Progenitor cell of endocrine pancreas (in vitro differentiated cells): ENCODE measurements around the gene SIRT7. TPM values are rescaled to one million over a fixed set of nuclear protein-coding genes. Genes with fewer than 3 reads are reported as not detected.

Experiments
- DNase-seq: peaks from one replicate; pipeline ENCODE4 v3.0.0; 2021; ENCODE audit warnings: low spot score; ENCODE audit not compliant: unreplicated experiment
- H3K27ac Mint-ChIP-seq: 2 replicates; pipeline ENCODE4 v1.8.0; 2021; ENCODE audit warnings: mild to moderate bottlenecking, moderate library complexity, mixed read lengths
- H3K27me3 Mint-ChIP-seq: 2 replicates; pipeline ENCODE4 v1.8.0; 2021; ENCODE audit warnings: mixed read lengths
- H3K36me3 Mint-ChIP-seq: 2 replicates; pipeline ENCODE4 v1.8.0; 2022; ENCODE audit warnings: mixed read lengths; ENCODE audit not compliant: insufficient read depth
- H3K4me1 Mint-ChIP-seq: 2 replicates; pipeline ENCODE4 v1.8.0; 2021; ENCODE audit warnings: low read depth, mixed read lengths
- H3K4me3 Mint-ChIP-seq: 2 replicates; pipeline ENCODE4 v1.8.0; 2021; ENCODE audit warnings: low read depth, mild to moderate bottlenecking, moderate library complexity, mixed read lengths
- H3K9me3 Mint-ChIP-seq: 2 replicates; pipeline ENCODE4 v1.8.0; 2021; ENCODE audit warnings: low read depth, mixed read lengths
- CTCF ChIP-seq: fragments of 200-600 bp; sonication (generic); IDR thresholded peaks from one replicate; pipeline ENCODE4 v1.5.0; 2021; ENCODE audit warnings: antibody characterized with exemption, mild to moderate bottlenecking; ENCODE audit not compliant: unreplicated experiment
- total RNA-seq: library from RNA; stranded (reverse); gene quantifications from 2 replicates; pipeline ENCODE4 v1.2.1, GENCODE V29; 2021

The SIRT7 gene
- total RNA-seq, 1 donor from 2014 or later, result 34.0 TPM

DNA sequence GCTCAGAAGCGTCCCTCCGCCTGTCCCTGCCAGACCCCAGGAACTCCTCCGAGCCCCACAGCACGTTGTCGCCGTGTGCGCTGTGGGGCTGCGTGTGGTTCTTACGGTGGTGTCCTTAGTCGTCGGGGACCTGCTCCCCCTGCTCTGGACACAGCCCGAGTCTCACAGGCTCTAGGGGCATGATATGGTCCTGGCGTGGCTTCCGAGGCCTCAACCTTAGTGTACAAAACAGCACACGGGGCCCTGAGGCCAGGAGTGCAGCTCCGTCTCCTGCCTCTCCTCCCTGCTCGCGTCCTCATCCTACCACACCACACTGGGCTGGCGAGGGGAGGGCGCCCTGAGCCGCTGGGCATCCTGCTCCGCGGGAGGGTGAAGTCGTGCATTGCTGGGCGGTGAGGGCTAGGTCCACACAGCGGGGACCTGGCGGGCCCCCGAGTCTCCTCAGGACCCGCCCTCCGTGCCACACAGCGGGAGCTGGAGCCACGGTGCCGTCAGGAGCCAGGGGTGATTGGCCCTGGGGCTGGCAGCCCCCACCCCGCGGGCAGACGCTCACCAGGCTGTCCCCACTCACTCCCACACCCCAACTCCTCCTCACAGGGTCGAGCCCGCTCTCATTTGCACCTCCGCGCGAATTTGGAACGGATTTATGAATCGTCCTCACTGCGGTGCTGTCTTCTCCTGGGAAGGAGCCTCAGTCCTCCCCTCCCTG is 10.7 kb upstream of the SIRT7 start:
- no peak for DNase-seq
- Mint-ChIP-seq H3K27ac (no peak overlapping the region), H3K4me3 (peak overlapping the region; percentile 60), H3K36me3 (no peaks in the 10 kb centered on the region), H3K4me1 (peaks cover 18% of the 10 kb centered on the region), H3K9me3 (no peaks in the 10 kb centered on the region), H3K27me3 (peaks cover 3% of the 10 kb centered on the region)
- no peak for TF ChIP-seq CTCF

DNA sequence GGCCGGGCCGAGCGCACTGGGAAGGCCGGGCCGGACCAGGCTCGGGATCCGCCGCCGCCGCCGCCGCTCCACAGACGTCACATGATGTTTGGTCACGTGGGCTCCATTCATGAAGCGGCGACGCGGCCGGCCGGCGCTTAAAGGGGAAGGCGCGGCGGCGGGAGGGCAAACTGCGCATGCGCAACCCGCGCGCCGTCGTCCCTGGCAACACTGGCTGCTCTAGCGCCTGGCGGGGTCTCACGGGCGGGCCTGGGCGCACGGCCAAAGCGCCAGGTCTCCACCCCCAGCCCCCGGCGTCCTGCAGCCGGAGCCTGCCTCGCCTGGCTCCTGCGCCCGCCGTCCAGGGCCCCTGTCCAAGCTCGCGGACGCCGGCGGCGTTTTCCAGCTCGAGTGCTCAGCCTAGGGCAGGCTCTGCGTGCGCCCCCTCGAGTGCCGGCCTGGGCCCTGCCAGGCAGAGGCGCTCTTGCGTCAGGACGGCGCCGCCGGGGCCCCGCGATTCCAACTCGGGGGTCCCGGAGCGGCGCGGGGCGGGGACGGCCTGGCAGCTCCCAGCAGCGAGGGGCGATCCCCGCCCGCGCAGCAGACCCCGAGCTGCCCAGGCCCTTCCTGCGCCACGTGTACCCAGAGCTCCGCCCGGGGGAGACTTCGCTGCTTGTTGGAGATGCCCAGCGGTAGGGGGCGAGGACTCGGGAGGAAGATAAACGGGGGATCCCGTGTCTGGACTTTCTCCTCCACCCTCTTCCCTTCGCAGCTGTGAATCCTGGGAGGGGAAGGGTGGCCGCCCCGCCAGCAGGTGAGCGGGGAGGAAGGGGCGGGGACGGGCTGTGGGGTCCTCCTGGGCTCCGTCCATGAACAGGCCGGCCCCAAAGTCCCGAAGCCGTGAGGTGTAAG is 9.9 kb upstream of the SIRT7 start, which contains the start of gene MAFG:
Gene MAFG, minus strand, starts transcription at position 83 of the 891 bp plus-strand sequence. CDS start 4,550 bp downstream, outside the sequence.
- peaks cover 22% of the 10 kb centered on the region for H3K4me1 Mint-ChIP-seq
- peak; percentile 49 for TF ChIP-seq CTCF
- peak within 1 kb of the TSS; percentile 86 for H3K4me3 Mint-ChIP-seq
- peak within 1 kb of the TSS; percentile 99 for H3K27ac Mint-ChIP-seq
- DNase-seq, result peak; percentile 91
- peaks cover 3% of the 10 kb centered on the region for H3K27me3 Mint-ChIP-seq
- no peaks in the 10 kb centered on the region for H3K9me3 Mint-ChIP-seq
- no peaks in the 10 kb centered on the region for H3K36me3 Mint-ChIP-seq

- no peak for DNase-seq
- Mint-ChIP-seq H3K36me3 (no peaks in the 10 kb centered on the region), H3K27me3 (peaks cover 3% of the 10 kb centered on the region), H3K4me1 (peaks cover 26% of the 10 kb centered on the region), H3K9me3 (no peaks in the 10 kb centered on the region), H3K4me3 (peak overlapping the region; percentile 61), H3K27ac (no peak overlapping the region)
- TF ChIP-seq CTCF, result no peak
Observed at GRCh38 chr17:81927152-81927652, 9.2 kb upstream of the SIRT7 start.

GRCh38 chr17:81926451-81927151 is 8.6 kb upstream of the SIRT7 start:
- no peak for TF ChIP-seq CTCF
- no peaks in the 10 kb centered on the region for H3K36me3 Mint-ChIP-seq
- H3K4me3 Mint-ChIP-seq, result peak overlapping the region; percentile 86
- no peaks in the 10 kb centered on the region for H3K9me3 Mint-ChIP-seq
- peak overlapping the region; percentile 99 for H3K27ac Mint-ChIP-seq
- peaks cover 27% of the 10 kb centered on the region for H3K4me1 Mint-ChIP-seq
- peaks cover 3% of the 10 kb centered on the region for H3K27me3 Mint-ChIP-seq
- DNase-seq, result peak; percentile 55
